A673 (cell line): ENCODE results near the gene OTOG.

Experiments used
- CTCF ChIP-seq: fragments of 300-800, 200-600 bp; sonication (generic); conservative IDR thresholded peaks from 2 replicates; pipeline ENCODE4 v1.5.1; 2017; ENCODE audit warnings: low read depth, mild to moderate bottlenecking, antibody characterized with exemption, low read length, moderate library complexity, mixed read lengths
- EZH2 ChIP-seq: fragments of 200-600 bp; sonication (generic); IDR thresholded peaks from 2 replicates; pipeline ENCODE4 v1.6.1; 2017; ENCODE audit warnings: borderline replicate concordance, low read depth, mild to moderate bottlenecking, mixed read lengths, antibody characterized with exemption, low read length; ENCODE audit not compliant: poor library complexity, severe bottlenecking

- TF ChIP-seq CTCF (no peak), EZH2 (no peak)
Measured at GRCh38 chr11:17649261-17649660, 102.2 kb downstream of the OTOG start.
